Measurements from ENCODE around the gene SRSF12.

DNA sequence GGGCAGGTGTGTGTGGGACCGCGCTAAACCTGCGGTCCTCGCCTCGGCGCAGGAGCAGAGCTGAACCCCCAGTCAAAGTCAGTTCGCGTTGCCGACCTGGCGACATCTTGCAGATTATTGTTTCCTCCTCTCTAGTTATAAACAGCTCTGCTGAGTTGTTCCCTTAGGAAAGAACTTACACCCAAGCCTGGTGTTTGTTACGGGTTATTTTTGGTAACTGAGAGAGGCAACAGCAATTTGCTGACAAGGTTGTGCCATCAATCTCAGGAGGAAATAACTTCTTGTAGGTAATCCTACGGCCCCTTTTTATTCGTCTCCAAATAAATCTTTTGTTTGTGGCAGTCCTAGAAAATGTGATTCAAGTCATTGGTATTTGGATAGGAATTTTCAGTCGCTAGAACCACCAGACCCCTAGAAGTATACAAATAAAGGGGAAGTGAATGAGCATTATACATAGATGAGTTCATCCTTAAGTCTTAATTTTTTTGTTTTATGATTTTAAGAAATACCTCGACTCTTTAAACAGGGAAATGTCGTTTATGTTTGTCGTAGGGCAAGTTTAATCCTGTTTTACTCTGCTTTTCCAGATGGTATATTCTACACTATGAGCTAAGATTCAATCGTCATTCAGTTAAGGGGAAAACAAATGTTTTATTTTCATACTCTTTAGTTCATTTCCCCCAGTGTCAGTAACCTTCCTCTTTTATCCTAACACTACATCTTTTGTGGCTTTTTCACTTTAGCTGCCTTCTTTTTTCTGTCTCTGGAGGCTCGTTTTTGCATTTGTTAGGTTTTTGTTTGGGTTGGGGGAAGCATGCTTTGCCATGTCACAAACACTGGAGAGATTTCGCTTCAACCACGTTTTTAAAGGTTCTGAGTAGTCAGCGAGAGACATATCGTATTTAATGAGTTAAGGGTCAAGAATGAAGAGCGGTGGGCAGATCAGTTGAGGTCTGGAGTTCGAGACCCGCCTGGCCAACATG lies 29.1 kb upstream of the SRSF12 start:
- TF ChIP-seq, protein P1, sequence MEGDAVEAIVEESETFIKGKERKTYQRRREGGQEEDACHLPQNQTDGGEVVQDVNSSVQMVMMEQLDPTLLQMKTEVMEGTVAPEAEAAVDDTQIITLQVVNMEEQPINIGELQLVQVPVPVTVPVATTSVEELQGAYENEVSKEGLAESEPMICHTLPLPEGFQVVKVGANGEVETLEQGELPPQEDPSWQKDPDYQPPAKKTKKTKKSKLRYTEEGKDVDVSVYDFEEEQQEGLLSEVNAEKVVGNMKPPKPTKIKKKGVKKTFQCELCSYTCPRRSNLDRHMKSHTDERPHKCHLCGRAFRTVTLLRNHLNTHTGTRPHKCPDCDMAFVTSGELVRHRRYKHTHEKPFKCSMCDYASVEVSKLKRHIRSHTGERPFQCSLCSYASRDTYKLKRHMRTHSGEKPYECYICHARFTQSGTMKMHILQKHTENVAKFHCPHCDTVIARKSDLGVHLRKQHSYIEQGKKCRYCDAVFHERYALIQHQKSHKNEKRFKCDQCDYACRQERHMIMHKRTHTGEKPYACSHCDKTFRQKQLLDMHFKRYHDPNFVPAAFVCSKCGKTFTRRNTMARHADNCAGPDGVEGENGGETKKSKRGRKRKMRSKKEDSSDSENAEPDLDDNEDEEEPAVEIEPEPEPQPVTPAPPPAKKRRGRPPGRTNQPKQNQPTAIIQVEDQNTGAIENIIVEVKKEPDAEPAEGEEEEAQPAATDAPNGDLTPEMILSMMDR (IDR thresholded peaks at IDR 0.05), result no peak
- TF ChIP-seq POLR2A (IDR thresholded peaks at IDR 0.05), result no peak

Measured in right lobe of liver (tissue), 4 donors.